Measurements from ENCODE around the gene PRKCE. TPM values are rescaled to one million over a fixed set of nuclear protein-coding genes. Genes with fewer than 3 reads are reported as not detected.
A peak's percentile ranks its signal among the peaks of the same experiment; 100 is the strongest.

Gene PRKCE
- total RNA-seq, 2 experiments from 2014 or later: 24.9 to 26.2 TPM

- Histone ChIP-seq H3K4me3 (ENCODE audit: low read length) (no peak overlapping the region), H3K27ac (ENCODE audit: low read depth in 1 of 2, low read length in 2 of 2) (no peak overlapping the region), H3K36me3 (ENCODE audit: insufficient read depth, low read length) (no peaks in the 10 kb centered on the region), H3K4me1 (ENCODE audit: insufficient read depth, low read length) (no peaks in the 10 kb centered on the region), H3K27me3 (ENCODE audit: control insufficient read depth in 1 of 2, insufficient read depth in 2 of 2, low read length in 2 of 2) (no peaks in the 10 kb centered on the region), H3K9me3 (ENCODE audit: control insufficient read depth in 1 of 2, insufficient read depth in 1 of 2, low read length in 2 of 2) (peaks cover 0 to under 1% of the 10 kb centered on the region in 2 experiments)
- ATAC-seq (ENCODE audit: poor library complexity) (no peak), DNase-seq (no peak)
- POLR2A ChIA-PET: no interaction called here
- no peak overlapping the region for H3K27ac Mint-ChIP-seq
- no peak overlapping the region for H3K4me3 Mint-ChIP-seq
- TF ChIP-seq, protein P1, sequence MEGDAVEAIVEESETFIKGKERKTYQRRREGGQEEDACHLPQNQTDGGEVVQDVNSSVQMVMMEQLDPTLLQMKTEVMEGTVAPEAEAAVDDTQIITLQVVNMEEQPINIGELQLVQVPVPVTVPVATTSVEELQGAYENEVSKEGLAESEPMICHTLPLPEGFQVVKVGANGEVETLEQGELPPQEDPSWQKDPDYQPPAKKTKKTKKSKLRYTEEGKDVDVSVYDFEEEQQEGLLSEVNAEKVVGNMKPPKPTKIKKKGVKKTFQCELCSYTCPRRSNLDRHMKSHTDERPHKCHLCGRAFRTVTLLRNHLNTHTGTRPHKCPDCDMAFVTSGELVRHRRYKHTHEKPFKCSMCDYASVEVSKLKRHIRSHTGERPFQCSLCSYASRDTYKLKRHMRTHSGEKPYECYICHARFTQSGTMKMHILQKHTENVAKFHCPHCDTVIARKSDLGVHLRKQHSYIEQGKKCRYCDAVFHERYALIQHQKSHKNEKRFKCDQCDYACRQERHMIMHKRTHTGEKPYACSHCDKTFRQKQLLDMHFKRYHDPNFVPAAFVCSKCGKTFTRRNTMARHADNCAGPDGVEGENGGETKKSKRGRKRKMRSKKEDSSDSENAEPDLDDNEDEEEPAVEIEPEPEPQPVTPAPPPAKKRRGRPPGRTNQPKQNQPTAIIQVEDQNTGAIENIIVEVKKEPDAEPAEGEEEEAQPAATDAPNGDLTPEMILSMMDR (IDR thresholded peaks at IDR 0.05): no peak
- H3K36me3 Mint-ChIP-seq (ENCODE audit: low read depth): no peaks in the 10 kb centered on the region
- H3K4me1 Mint-ChIP-seq (ENCODE audit: low read depth): peaks cover 4% of the 10 kb centered on the region
- no peaks in the 10 kb centered on the region for H3K27me3 Mint-ChIP-seq
- intact Hi-C loops (cut with DNase I, micrococcal nuclease): no loop called here
- no peaks in the 10 kb centered on the region for H3K9me3 Mint-ChIP-seq
- CTCF ChIA-PET: no interaction called here
These were observed 184.8 kb downstream of the PRKCE start for GRCh38 chr2:45836316-45836715.

- ATAC-seq (ENCODE audit: poor library complexity): no peak
- ChIA-PET CTCF (no interaction called here), POLR2A (no interaction called here)
- Mint-ChIP-seq H3K9me3 (no peaks in the 10 kb centered on the region), H3K4me3 (no peak overlapping the region), H3K27me3 (no peaks in the 10 kb centered on the region), H3K36me3 (ENCODE audit: low read depth) (no peaks in the 10 kb centered on the region), H3K27ac (no peak overlapping the region), H3K4me1 (ENCODE audit: low read depth) (peaks cover 4% of the 10 kb centered on the region)
- intact Hi-C loops (cut with DNase I, micrococcal nuclease): no loop called here
- no peaks in the 10 kb centered on the region for H3K36me3 ChIP-seq (ENCODE audit: insufficient read depth, low read length)
- H3K4me1 ChIP-seq (ENCODE audit: insufficient read depth, low read length): no peaks in the 10 kb centered on the region
- peak in 2 of 14 experiments; percentile 23 to 26 for DNase-seq
- no peaks in the 10 kb centered on the region for H3K27me3 ChIP-seq (ENCODE audit: control insufficient read depth in 1 of 2, insufficient read depth in 2 of 2, low read length in 2 of 2)
- H3K27ac ChIP-seq (ENCODE audit: low read depth in 1 of 2, low read length in 2 of 2): no peak overlapping the region
- no peaks in the 10 kb centered on the region for H3K9me3 ChIP-seq (ENCODE audit: control insufficient read depth in 1 of 2, insufficient read depth in 1 of 2, low read length in 2 of 2)
- TF ChIP-seq, protein P1 (IDR thresholded peaks at IDR 0.05): no peak
- H3K4me3 ChIP-seq (ENCODE audit: low read length): no peak overlapping the region
These were observed 185.3 kb downstream of the PRKCE start for GRCh38 chr2:45836740-45837139.

GRCh38 chr2:45837812-45838341, 186.4 kb downstream of the PRKCE start:
- Mint-ChIP-seq H3K4me3 (no peak overlapping the region), H3K27me3 (no peaks in the 10 kb centered on the region), H3K27ac (no peak overlapping the region), H3K36me3 (ENCODE audit: low read depth) (no peaks in the 10 kb centered on the region), H3K9me3 (no peaks in the 10 kb centered on the region), H3K4me1 (ENCODE audit: low read depth) (peaks cover 8% of the 10 kb centered on the region)
- POLR2A ChIA-PET: no interaction called here
- ATAC-seq (ENCODE audit: poor library complexity) (no peak), DNase-seq (no peak)
- intact Hi-C loops (cut with DNase I, micrococcal nuclease): no loop called here
- H3K4me3 ChIP-seq (ENCODE audit: low read length): no peak overlapping the region
- CTCF ChIA-PET: no interaction called here
- TF ChIP-seq, protein P1 (IDR thresholded peaks at IDR 0.05): no peak
- no peaks in the 10 kb centered on the region for H3K27me3 ChIP-seq (ENCODE audit: control insufficient read depth in 1 of 2, insufficient read depth in 2 of 2, low read length in 2 of 2)
- H3K36me3 ChIP-seq (ENCODE audit: insufficient read depth, low read length): no peaks in the 10 kb centered on the region
- no peak overlapping the region for H3K27ac ChIP-seq (ENCODE audit: low read depth in 1 of 2, low read length in 2 of 2)
- no peaks in the 10 kb centered on the region for H3K4me1 ChIP-seq (ENCODE audit: insufficient read depth, low read length)
- H3K9me3 ChIP-seq (ENCODE audit: control insufficient read depth in 1 of 2, insufficient read depth in 1 of 2, low read length in 2 of 2): no peaks in the 10 kb centered on the region
